ENCODE results near the gene NOL9.

GRCh38 chr1:6577831-6578525 is 23.7 kb upstream of the NOL9 start:
- TF ChIP-seq CTCF (IDR thresholded peaks at IDR 0.05) (no peak), EP300 (IDR thresholded peaks at IDR 0.05) (no peak)

Data from tibial nerve (tissue), 4 donors.